ENCODE measurements around the gene BBS9. TPM values are rescaled to one million over a fixed set of nuclear protein-coding genes. Genes with fewer than 3 reads are reported as not detected.

BBS9 gene
- total RNA-seq, 2 donors from 2014 or later, result 9.3 to 10.9 TPM

GRCh38 chr7:33485747-33486493, 356.6 kb downstream of the BBS9 start:
- Histone ChIP-seq H3K4me1 (no peaks in the 10 kb centered on the region), H3K9me3 (no peaks in the 10 kb centered on the region), H3K36me3 (no peaks in the 10 kb centered on the region), H3K27me3 (no peaks in the 10 kb centered on the region), H3K4me3 (no peak overlapping the region), H3K9ac (ENCODE audit: low read depth in 2 of 2, low read length in 2 of 2) (no peak overlapping the region), H3K27ac (no peak overlapping the region)
- TF ChIP-seq CTCF (IDR thresholded peaks at IDR 0.05), result no peak
- intact Hi-C loops (cut with DNase I), result no loop called here
- no peak for DNase-seq

GRCh38 chr7:33486633-33487032, 357.3 kb downstream of the BBS9 start:
- no peak for DNase-seq
- Histone ChIP-seq H3K4me3 (no peak overlapping the region), H3K27ac (no peak overlapping the region), H3K27me3 (no peaks in the 10 kb centered on the region), H3K36me3 (no peaks in the 10 kb centered on the region), H3K9me3 (no peaks in the 10 kb centered on the region), H3K4me1 (no peaks in the 10 kb centered on the region), H3K9ac (ENCODE audit: low read depth in 2 of 2, low read length in 2 of 2) (no peak overlapping the region)
- intact Hi-C loops (cut with DNase I), result no loop called here
- TF ChIP-seq CTCF (IDR thresholded peaks at IDR 0.05), result no peak

GRCh38 chr7:33487998-33488682, 358.8 kb downstream of the BBS9 start:
- Histone ChIP-seq H3K27me3 (no peaks in the 10 kb centered on the region), H3K9ac (ENCODE audit: low read depth in 2 of 2, low read length in 2 of 2) (no peak overlapping the region), H3K36me3 (no peaks in the 10 kb centered on the region), H3K4me1 (no peaks in the 10 kb centered on the region), H3K9me3 (no peaks in the 10 kb centered on the region), H3K4me3 (no peak overlapping the region), H3K27ac (no peak overlapping the region)
- no peak for TF ChIP-seq CTCF (IDR thresholded peaks at IDR 0.05)
- intact Hi-C loops (cut with DNase I), result no loop called here
- DNase-seq, result no peak

GRCh38 chr7:33494474-33494873, 365.1 kb downstream of the BBS9 start:
- no peaks in the 10 kb centered on the region for H3K4me1 ChIP-seq
- no peak overlapping the region for H3K27ac ChIP-seq
- intact Hi-C loops (cut with DNase I), result no loop called here
- H3K9me3 ChIP-seq, result no peaks in the 10 kb centered on the region
- no peak overlapping the region for H3K4me3 ChIP-seq
- TF ChIP-seq CTCF (IDR thresholded peaks at IDR 0.05), result no peak
- no peak for DNase-seq
- no peaks in the 10 kb centered on the region for H3K27me3 ChIP-seq
- no peak overlapping the region for H3K9ac ChIP-seq (ENCODE audit: low read depth in 2 of 2, low read length in 2 of 2)
- H3K36me3 ChIP-seq, result no peaks in the 10 kb centered on the region

GRCh38 chr7:33495207-33495606, 365.8 kb downstream of the BBS9 start:
- H3K27me3 ChIP-seq, result no peaks in the 10 kb centered on the region
- no peaks in the 10 kb centered on the region for H3K9me3 ChIP-seq
- no peak for DNase-seq
- no peaks in the 10 kb centered on the region for H3K4me1 ChIP-seq
- H3K36me3 ChIP-seq, result no peaks in the 10 kb centered on the region
- intact Hi-C loops (cut with DNase I), result no loop called here
- no peak overlapping the region for H3K4me3 ChIP-seq
- TF ChIP-seq CTCF (IDR thresholded peaks at IDR 0.05), result no peak
- no peak overlapping the region for H3K9ac ChIP-seq (ENCODE audit: low read depth in 2 of 2, low read length in 2 of 2)
- no peak overlapping the region for H3K27ac ChIP-seq

Measured in colonic mucosa (tissue), 4 donors.